Uterus (tissue), 4 donors: ENCODE results near the gene CCDC107. TPM values are rescaled to one million over a fixed set of nuclear protein-coding genes. Genes with fewer than 3 reads are reported as not detected.

Experiments
- DNase-seq, 2 donors: peaks; one replicate each; pipeline ENCODE4 v3.0.0-alpha.2; 2019 to 2020
- H3K27ac ChIP-seq, 2 donors: fragments of 200-600 bp; sonication (generic); 1 replicate in 1 of 2; 2 replicates in 1 of 2; pipeline ENCODE4 v1.5.1; 2016 to 2018
- H3K27me3 ChIP-seq, 2 donors: fragments of 200-600 bp; sonication (generic); one replicate each; pipeline ENCODE4 v1.5.1; 2018 to 2019; ENCODE audit warnings: control low read depth in 1 of 2
- H3K36me3 ChIP-seq, 2 donors: fragments of 200-600 bp; sonication (generic); one replicate each; pipeline ENCODE4 v1.5.1; 2019; ENCODE audit warnings: control low read depth in 1 of 2
- H3K4me1 ChIP-seq, 2 donors: fragments of 200-600 bp; sonication (generic); one replicate each; pipeline ENCODE4 v1.5.1; 2018 to 2019; ENCODE audit warnings: control low read depth in 1 of 2
- H3K4me3 ChIP-seq, 2 donors: fragments of 200-600 bp; sonication (generic); 1 replicate in 1 of 2; 2 replicates in 1 of 2; pipeline ENCODE4 v1.5.1; 2018 to 2019; ENCODE audit warnings: mild to moderate bottlenecking in 1 of 2
- H3K9me3 ChIP-seq, 2 donors: fragments of 200-600 bp; sonication (generic); one replicate each; pipeline ENCODE4 v1.5.1; 2019; ENCODE audit warnings: control low read depth in 1 of 2
- CTCF ChIP-seq, 4 experiments: fragments of 200-600 bp in 2 of 4; fragments of 450-650 bp in 2 of 4; sonication (generic) in 2 of 4; IDR thresholded peaks; one replicate each; pipeline ENCODE4 v1.5.1; 2016 to 2019; ENCODE audit warnings: antibody characterized with exemption in 4 of 4, mild to moderate bottlenecking in 2 of 4, moderate library complexity in 1 of 4
- POLR2A ChIP-seq, 2 donors: fragments of 450-650 bp; IDR thresholded peaks; one replicate each; pipeline ENCODE4 v1.6.1; 2016; ENCODE audit warnings: antibody characterized with exemption in 2 of 2, mild to moderate bottlenecking in 1 of 2, moderate library complexity in 1 of 2
- intact Hi-C: fragments of 100-400 bp; cut with DNase I; formaldehyde crosslinking; loops from one replicate; pipeline ENCODE4 v1.15.1; 2023; ENCODE audit warnings: low total_unique reads
- total RNA-seq, 4 donors: library from RNA; depleted of rRNA in 3 of 4; stranded (reverse); fragments of >200 nt in 3 of 4; gene quantifications; one replicate each; pipeline versions ENCODE4 v1.1.0 to v1.2.4, GENCODE V29; 2014 to 2023
- donor health status: DM: yes; HTN: yes; CAD: no.

Gene CCDC107
- total RNA-seq, 4 donors from 2014 or later, result 9.0 to 120 (median 32.1) TPM

- Histone ChIP-seq H3K4me3 (no peak overlapping the region), H3K36me3 (no peaks in the 10 kb centered on the region), H3K27me3 (no peaks in the 10 kb centered on the region), H3K9me3 (no peaks in the 10 kb centered on the region), H3K4me1 (no peaks in the 10 kb centered on the region), H3K27ac (no peak overlapping the region)
- intact Hi-C loops, result no loop called here
- DNase-seq, result no peak
- no peak for TF ChIP-seq CTCF (IDR thresholded peaks at IDR 0.05)
- TF ChIP-seq POLR2A (IDR thresholded peaks at IDR 0.05), result no peak
These were observed 39.0 kb upstream of the CCDC107 start for GRCh38 chr9:35618854-35619799.

GRCh38 chr9:35619800-35620158 lies 38.3 kb upstream of the CCDC107 start:
- no peak for TF ChIP-seq CTCF (IDR thresholded peaks at IDR 0.05)
- no peak for TF ChIP-seq POLR2A (IDR thresholded peaks at IDR 0.05)
- DNase-seq, result no peak
- intact Hi-C loops, result no loop called here
- H3K27me3 ChIP-seq, result no peaks in the 10 kb centered on the region
- no peaks in the 10 kb centered on the region for H3K9me3 ChIP-seq
- H3K27ac ChIP-seq, result no peak overlapping the region
- H3K36me3 ChIP-seq, result no peaks in the 10 kb centered on the region
- no peaks in the 10 kb centered on the region for H3K4me1 ChIP-seq
- H3K4me3 ChIP-seq, result no peak overlapping the region

- Histone ChIP-seq H3K4me3 (no peak overlapping the region), H3K27ac (no peak overlapping the region), H3K36me3 (no peaks in the 10 kb centered on the region), H3K27me3 (no peaks in the 10 kb centered on the region), H3K4me1 (no peaks in the 10 kb centered on the region), H3K9me3 (no peaks in the 10 kb centered on the region)
- TF ChIP-seq POLR2A (IDR thresholded peaks at IDR 0.05), result no peak
- intact Hi-C loops, result no loop called here
- DNase-seq, result no peak
These were observed 30.5 kb upstream of the CCDC107 start for GRCh38 chr9:35627575-35627974.

GRCh38 chr9:35628389-35628991 lies 29.6 kb upstream of the CCDC107 start:
- Histone ChIP-seq H3K27me3 (no peaks in the 10 kb centered on the region), H3K27ac (no peak overlapping the region), H3K36me3 (no peaks in the 10 kb centered on the region), H3K9me3 (no peaks in the 10 kb centered on the region), H3K4me3 (no peak overlapping the region), H3K4me1 (no peaks in the 10 kb centered on the region)
- intact Hi-C loops, result no loop called here
- TF ChIP-seq CTCF (IDR thresholded peaks at IDR 0.05), result no peak
- no peak for TF ChIP-seq POLR2A (IDR thresholded peaks at IDR 0.05)
- DNase-seq, result no peak

- no peaks in the 10 kb centered on the region for H3K9me3 ChIP-seq
- no peak overlapping the region for H3K4me3 ChIP-seq
- no peaks in the 10 kb centered on the region for H3K4me1 ChIP-seq
- DNase-seq, result no peak
- no peaks in the 10 kb centered on the region for H3K27me3 ChIP-seq
- TF ChIP-seq CTCF (IDR thresholded peaks at IDR 0.05) (no peak), POLR2A (IDR thresholded peaks at IDR 0.05) (no peak)
- intact Hi-C loops, result no loop called here
- H3K27ac ChIP-seq, result no peak overlapping the region
- no peaks in the 10 kb centered on the region for H3K36me3 ChIP-seq
These were observed 28.5 kb upstream of the CCDC107 start for GRCh38 chr9:35629597-35629996.
